Adrenal gland (tissue), 5 donors: ENCODE data around the gene ZDHHC14.

ENCODE experiments used
- POLR2A ChIP-seq, 2 donors: fragments of 450-650 bp; IDR thresholded peaks; one replicate each; pipeline ENCODE4 v1.6.1; 2017; ENCODE audit warnings: antibody characterized with exemption in 2 of 2, mild to moderate bottlenecking in 2 of 2, moderate library complexity in 1 of 2
- TF ChIP-seq, protein P1 (sequence below), 6 experiments: fragments of 450-650 bp in 4 of 6; fragments of 200-600 bp in 2 of 6; sonication (generic) in 1 of 6; IDR thresholded peaks; 1 replicate in 5 of 6; 2 replicates in 1 of 6; pipeline versions ENCODE4 v1.5.1 to v1.8.0; 2016 to 2021; ENCODE audit warnings: antibody characterized with exemption in 6 of 6, mild to moderate bottlenecking in 2 of 6, moderate library complexity in 1 of 6
- donor health status: DM: no; HTN: no; CAD: no.

DNA sequence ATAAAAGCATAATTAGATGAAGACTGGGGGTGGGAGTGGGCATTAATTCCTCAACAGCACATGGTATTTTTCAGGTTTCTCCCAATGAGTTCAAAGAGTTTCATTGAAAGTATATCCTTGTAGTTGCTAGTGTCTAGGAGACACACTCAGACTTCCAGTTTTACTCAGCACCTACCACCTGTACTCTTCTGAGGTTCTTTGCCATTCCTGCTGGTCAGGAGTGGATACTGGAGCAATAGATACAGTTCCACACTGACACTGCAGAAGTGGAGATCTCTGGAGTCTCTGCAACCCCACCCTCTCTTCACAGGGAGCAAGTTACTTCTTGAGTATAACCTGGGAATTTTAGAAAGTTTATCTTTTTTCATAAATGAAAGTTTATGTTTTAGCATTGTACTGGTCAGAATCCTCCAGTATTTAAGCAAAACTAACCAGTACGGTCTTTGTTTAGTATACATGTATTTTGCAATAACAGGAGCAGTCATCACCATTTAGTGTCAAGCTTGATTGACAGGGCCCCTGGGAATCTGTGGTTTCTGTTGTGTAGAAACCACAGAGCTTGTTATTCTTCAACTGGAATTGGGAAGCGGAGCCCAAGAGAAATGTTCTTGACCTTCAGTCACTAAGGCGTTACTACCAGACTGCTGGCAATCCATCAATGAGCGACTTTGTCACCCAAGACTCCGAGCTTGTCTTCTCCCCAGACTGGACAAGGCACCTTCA, 148.1 kb downstream of the ZDHHC14 start:
- TF ChIP-seq, protein P1, sequence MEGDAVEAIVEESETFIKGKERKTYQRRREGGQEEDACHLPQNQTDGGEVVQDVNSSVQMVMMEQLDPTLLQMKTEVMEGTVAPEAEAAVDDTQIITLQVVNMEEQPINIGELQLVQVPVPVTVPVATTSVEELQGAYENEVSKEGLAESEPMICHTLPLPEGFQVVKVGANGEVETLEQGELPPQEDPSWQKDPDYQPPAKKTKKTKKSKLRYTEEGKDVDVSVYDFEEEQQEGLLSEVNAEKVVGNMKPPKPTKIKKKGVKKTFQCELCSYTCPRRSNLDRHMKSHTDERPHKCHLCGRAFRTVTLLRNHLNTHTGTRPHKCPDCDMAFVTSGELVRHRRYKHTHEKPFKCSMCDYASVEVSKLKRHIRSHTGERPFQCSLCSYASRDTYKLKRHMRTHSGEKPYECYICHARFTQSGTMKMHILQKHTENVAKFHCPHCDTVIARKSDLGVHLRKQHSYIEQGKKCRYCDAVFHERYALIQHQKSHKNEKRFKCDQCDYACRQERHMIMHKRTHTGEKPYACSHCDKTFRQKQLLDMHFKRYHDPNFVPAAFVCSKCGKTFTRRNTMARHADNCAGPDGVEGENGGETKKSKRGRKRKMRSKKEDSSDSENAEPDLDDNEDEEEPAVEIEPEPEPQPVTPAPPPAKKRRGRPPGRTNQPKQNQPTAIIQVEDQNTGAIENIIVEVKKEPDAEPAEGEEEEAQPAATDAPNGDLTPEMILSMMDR (IDR thresholded peaks at IDR 0.05): no peak
- no peak for TF ChIP-seq POLR2A (IDR thresholded peaks at IDR 0.05)
